Endothelial cell of hepatic sinusoid (primary cell): Measurements from ENCODE around the gene LRRC8B.
"Not testable (repeated sequence)": the region's sequence is repeated elsewhere in the genome, so short reads cannot be mapped to it uniquely, and the experiment has no call there.

Experiments
- in situ Hi-C: cut with HindIII; loops from 2 replicates; pipeline ENCODE4 v1.10.0; 2017; ENCODE audit warnings: low sequenced_read_pairs

The LRRC8B gene

GRCh38 chr1:89524369-89525168, at the start of gene LRRC8B:
Gene LRRC8B (plus strand): TSS chr1:89524829. CDS start chr1:89582651, 57,822 bp downstream.
- in situ Hi-C loops: no loop called here

DNA sequence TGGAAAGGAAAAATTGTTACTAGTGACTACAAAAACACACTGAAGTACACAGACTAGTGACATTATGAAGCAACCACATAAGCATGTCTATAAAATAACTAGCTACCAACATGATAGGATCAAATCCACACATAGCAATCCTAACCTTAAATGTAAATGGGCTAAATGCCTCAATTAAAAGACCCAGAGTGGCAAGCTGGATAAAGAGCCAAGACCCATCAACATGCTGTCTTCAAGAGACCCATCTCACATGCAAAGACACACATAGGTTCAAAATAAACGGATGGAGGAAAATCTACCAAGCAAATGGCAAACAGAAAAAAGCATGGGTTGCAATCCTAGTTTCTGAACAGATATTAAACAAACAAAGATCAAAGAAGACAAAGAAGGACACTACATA, 49.4 kb upstream of the LRRC8B start:
- in situ Hi-C loops: no loop called here

GRCh38 chr1:89476072-89476471, 48.6 kb upstream of the LRRC8B start:
- in situ Hi-C loops: no loop called here

GRCh38 chr1:89483010-89483756, 41.4 kb upstream of the LRRC8B start:
- in situ Hi-C loops: no loop called here

DNA sequence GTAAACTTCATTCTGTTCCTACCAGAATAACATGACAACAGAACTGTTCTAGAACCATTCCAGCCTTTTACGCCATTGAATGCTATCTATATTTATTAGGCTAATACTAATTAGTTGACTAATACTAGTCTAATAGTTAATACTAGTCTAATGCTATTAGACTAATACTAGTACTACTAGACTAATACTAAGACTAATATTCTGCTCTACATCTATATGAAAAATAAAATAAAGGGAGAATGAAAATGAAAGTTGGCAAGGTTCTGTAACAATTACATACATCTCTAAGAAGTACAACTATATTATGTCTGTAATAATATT, 40.9 kb upstream of the LRRC8B start:
- in situ Hi-C loops: no loop called here

DNA sequence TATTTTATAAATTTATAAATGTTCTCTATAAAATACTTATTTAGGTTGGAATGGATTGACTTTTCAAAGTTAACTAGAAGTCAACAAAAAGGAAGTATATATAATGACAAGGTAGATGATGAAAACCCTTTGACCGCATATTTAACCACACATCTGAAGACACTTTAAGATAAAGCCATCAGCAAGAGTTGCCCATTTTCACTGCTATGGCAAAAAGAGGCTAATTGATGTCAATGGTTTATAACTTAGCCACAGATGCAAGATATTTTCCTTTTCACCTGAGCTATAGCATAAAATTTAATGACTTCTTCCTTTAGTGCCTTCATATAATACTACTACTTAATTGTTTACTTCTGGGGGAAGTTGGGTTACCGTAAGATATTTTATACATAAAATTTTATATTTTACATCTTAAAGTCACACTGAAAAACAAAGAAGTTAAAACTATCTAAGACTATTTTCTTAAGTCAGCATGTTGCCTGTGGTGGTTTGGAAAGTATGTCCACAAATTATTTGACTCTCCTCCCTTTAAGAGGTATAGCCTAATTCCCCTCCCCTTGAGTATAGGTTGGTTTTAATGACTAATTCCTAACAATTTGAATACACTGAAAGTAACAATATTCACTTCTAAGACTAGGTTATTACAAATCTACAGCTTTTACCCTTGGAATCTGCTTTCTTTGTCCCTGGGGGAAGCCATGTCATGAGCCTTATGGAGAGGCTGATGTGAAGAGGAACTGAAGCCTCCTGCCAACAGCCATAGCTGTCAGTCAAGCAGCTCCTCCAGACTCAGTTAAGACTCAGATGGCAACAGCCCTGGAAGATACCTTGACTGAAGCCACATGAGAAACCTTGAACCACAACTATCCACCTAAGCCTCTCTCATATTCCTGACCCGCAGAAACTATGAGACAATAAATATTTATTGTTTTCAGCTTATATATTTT, 40.3 kb upstream of the LRRC8B start:
- in situ Hi-C loops: no loop called here

- in situ Hi-C loops: no loop called here
Measured at GRCh38 chr1:89487972-89488371, 36.7 kb upstream of the LRRC8B start.

DNA sequence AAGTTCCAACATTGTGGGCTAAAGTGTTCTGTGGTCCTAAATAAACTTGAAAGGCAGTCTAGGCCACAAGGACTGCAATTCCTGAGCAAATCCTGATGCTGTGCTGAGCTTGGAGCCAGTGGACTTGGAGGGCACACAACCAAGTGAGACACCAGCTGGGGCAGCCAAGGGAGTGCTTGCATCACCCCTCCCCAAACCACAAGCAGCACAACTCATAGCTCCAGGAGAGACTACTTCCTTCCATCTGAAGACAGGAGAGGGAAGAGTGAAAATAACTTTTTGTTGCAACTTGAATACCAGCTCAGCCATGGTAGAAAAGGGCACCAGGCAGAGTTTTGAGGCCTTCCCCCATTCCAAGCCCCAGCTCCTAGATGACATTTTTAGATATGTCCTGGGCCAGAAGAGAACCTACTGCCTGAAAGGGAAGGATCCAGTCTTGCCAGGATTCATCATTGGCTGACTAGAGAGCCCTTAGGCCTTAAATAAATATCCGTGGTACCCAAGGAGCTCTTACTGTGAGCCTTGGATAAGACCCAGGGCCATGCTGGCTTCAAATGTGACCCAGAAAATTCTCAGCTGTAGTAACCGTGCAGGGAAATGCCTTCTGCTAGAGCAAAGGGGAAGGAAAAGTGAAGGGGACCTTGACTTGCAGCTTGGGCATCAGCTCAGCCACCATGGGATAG, 35.4 kb upstream of the LRRC8B start:
- in situ Hi-C loops: no loop called here

DNA sequence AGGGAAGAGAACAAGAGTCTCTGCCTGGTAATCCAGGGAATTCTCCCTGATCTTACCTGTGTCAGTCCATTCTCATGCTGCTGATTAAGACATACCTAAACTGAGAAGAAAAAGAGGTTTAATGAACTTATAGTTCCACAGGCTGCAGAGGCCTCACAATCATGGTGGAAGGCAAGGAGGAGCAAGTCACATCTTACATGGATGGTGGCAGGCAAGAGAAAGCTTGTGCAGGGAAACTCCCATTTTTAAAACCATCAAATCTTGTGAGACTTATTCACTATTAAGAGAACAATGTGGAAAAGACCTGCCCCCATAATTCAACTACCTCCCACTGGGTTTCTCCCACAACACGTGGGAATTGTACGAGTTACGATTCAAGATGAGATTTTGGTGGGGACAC, 34.2 kb upstream of the LRRC8B start:
- in situ Hi-C loops: no loop called here

GRCh38 chr1:89499320-89499719, 25.3 kb upstream of the LRRC8B start:
- in situ Hi-C loops: no loop called here

- in situ Hi-C loops: no loop called here
Measured at GRCh38 chr1:89502042-89502441, 22.6 kb upstream of the LRRC8B start.

DNA sequence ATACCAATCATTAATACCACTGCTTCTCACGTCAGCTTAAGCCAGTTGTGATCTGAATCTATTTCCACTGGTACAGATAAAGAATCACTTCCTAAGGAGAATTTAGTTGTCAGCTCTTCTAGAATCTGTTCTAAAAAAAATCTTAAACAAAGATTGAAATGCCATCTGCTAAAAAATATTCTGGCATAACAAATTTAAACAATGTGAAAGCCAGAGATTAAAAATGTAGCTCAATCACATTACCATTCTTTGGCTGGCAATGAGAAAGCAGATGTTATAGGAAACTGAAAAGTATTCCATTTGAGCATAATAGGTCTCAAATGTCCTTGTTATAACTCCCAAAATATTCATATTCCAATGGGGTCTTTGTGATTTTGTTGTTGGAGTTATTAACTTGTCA, 21.7 kb upstream of the LRRC8B start:
- in situ Hi-C loops: no loop called here

GRCh38 chr1:89503690-89504089, 20.9 kb upstream of the LRRC8B start:
- in situ Hi-C loops: no loop called here

DNA sequence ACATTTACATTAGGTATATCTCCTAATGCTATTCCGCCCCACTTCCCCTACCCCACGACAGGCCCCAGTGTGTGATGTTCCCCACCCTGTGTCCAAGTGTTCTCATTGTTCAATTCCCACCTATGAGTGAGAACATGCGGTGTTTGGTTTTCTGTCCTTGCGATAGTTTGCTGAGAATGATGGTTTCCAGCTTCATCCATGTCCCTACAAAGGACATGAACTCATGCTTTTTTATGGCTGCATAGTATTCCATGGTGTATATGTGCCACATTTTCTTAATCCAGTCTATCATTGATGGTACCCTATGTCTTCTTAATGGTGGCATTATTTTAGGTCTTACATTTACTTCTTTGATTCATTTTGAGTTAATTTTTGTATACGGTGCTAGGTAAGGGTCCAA, 14.6 kb upstream of the LRRC8B start:
- in situ Hi-C loops: loop anchor here (5.0 kb wide), 1 partner anchor 92 kb away; no protein-coding TSS in a partner anchor

- in situ Hi-C loops: loop anchor here (5.0 kb wide), 1 partner anchor 89 kb away; no protein-coding TSS in a partner anchor
Measured at GRCh38 chr1:89512996-89513720, 11.5 kb upstream of the LRRC8B start.

DNA sequence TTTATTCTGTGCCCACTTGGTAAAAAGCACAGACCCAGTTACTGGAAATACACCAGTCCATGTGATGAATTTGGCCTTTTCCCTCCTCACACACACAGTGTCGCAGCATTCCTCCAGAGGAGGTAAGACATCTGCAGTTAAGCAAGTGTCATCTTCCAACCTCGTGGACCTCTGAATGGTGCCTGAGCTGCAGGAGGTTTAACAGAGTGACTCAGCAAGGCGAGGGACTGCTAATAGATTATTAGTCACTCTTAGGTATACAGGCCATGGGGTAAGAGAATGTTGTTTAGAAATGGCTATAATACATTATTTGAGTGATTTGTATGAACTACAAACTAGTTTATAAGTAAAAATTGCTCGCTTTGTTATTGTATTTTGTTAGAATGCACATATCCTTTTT, 8.6 kb upstream of the LRRC8B start:
- in situ Hi-C loops: no loop called here

GRCh38 chr1:89518221-89518631, 6.4 kb upstream of the LRRC8B start:
- in situ Hi-C loops: no loop called here

GRCh38 chr1:89519779-89520358, 4.8 kb upstream of the LRRC8B start:
- in situ Hi-C loops: no loop called here

DNA sequence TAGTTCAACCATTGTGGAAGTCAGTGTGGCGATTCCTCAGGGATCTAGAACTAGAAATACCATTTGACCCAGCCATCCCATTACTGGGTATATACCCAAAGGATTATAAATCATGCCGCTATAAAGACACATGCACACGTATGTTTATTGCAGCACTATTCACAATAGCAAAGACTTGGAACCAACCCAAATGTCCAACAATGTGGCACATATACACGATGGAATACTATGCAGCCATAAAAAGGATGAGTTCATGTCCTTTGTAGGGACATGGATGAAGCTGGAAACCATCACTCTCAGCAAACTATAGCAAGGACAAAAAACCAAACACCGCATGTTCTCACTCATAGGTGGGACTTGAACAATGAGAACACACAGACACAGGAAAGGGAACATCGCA, 2.7 kb upstream of the LRRC8B start:
- in situ Hi-C loops: not testable (repeated sequence)
